Dermis microvascular lymphatic vessel endothelial cell (primary cell): ENCODE measurements around the gene CALD1. TPM values are rescaled to one million over a fixed set of nuclear protein-coding genes. Genes with fewer than 3 reads are reported as not detected.

Experiments used
- DNase-seq, 2 donors: peaks; one replicate each; pipeline versions ENCODE4 v3.0.0 to v3.0.0-alpha.2; 2010; ENCODE audit warnings: low read depth in 2 of 2
- total RNA-seq: library from RNA; depleted of rRNA; stranded (reverse); fragments of >200 nt; gene quantifications from 2 replicates; pipeline ENCODE4 v1.2.1, GENCODE V29; 2014

CALD1 gene
- total RNA-seq, 1 donor from 2014 or later = 229 TPM

DNA sequence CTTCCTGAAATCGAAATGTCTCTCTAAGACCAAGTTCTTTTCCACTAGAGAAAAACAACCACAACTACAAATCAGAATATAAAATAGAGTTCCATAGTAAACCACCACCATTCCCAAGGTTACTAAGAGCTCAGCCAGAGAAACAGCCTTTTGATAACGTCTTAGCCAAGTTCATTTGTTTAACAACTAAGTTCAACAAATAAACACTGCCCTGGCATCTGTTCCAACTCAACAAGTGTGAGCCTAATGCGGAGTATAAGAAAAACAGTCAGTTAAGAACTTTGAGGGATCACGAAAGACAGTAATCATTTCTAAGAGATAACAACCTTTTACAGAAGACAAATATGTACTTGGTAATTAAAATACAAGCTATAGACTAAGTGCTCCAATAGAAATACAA, 77.3 kb downstream of the CALD1 start:
- DNase-seq = no peak

DNA sequence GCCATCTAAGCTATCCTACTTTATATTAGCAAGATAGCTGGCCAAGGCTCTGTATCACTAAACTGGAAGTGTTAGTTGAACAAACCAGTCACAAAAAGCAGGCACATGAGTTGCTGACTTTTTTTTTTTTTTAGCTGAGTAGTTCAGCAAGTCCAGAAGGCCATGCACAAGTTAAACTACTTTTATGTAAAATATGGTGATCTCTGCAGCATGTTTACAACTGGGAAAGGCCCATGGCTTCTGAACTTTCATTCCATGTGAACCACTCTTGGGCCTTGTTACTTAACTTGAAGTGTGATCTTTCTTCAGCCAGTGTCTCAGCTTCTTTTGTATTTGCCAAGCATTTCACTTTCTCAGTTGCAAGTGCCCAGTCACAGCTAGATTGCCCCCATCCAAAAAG, 78.5 kb downstream of the CALD1 start:
- DNase-seq = no peak

DNA sequence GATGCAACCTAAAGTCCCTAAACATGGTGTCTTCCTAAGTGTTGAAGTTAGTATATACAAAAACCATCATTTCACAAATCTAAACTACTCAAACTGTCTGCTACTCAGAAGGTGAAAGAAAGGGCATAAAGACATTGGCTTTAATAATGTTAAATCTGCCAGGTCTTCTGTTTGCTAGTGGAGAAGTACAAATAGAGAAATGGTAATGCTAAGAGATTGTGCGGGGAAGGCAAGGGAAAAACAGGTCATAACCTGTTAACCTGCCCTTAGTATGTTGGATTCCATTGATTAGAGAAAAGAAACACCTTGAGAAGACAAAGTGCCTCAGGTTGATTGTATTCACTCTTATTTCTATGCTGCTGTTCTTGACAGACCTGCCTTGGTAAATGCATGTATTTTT, 80.3 kb downstream of the CALD1 start:
- DNase-seq = no peak

DNA sequence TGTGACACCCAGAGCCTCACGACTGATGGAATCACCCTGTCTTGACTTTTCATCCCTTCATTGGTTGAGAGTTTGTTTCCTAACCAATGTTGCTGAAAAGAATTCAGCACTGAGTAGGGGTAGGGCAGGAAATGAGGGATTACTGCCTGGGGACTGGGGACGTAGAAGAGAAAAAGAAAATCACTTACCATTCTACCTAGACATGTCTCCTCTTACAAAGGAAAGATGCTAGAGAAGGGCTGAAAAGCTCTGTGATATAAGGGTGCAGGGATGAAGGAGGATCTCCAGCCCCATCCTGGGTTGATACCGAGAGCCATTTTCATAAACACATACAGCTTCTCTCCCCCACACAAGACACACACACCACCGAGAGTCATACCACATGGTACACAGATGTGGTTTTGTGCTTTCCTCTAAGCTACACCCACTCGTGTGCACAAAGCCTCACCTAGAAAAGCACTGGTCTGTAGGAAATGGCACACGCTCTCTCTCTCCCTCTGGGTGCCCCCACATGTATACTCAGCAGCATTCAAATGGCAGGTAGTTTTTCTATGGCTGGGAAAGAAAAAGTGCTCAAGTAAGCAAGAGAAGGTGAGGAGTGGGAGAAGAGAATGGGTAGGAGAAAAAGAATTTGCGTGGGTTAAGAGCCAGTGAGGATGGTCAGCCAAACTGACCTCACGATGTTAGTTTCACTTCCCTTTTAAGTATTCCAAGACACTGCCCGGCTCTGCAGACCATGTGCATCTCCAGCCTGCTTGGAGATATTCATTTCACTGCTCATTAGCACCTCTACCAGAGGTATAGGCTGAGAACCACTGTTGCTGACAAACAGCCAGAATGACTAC, 85.8 kb downstream of the CALD1 start:
- DNase-seq = no peak

DNA sequence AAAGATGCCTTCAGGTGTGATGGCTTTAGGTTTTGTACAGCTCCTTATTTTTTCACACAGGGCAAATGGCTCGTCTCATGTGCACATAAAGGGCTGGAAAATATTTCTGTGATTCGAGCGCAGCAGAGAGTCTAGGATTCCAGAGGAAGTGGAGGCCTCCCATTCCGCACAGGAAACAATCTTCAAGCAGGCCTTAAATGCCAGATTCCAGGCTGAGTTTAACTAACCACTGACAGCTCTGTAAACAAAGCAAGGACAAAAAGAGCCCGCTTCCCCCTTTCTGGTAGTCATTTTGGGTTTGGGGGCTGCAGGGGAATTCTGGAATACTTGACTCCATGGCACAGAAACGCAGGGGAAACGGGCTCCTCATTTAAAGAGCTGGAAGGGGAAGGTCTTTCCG, 87.2 kb downstream of the CALD1 start:
- DNase-seq = peak in 1 of 2 donors; percentile 74

DNA sequence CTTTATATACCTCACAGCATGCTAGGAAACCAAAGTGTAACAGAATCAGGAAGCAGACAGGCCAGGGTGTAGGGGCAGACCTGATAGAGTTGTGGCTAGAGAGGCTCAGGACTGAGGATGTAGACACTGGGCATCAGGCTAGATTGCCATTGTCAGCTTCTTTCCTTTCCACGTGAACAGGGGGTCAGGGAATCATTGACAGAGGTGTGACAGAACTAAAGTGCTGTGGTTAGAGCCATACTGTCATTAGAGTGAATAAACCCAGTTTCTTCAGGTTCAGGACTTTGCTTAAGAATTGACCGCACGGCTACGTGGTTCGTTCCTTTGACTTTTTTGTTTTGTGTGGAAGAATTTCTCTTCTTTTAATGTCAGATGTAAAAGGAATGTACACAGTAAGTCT, 90.7 kb downstream of the CALD1 start:
- no peak for DNase-seq

DNA sequence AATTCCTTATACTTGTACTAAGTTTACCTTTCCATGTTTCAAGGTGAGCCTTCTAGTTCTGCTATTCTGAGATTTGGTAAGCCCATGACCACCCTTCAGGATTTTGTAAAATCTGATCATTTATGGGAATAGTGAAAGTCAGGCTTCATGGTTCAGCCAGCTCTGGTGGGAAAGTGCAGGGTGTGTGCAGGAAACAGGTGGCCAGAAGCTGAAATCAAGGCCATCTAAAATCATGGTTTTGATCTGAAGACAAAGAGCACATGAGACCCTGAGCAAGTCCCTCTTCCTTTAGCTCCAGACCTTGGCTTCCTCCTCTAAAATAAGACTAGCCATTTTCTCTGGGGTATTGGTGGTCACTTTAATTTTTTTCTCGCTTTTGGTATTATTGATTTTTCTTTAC, 91.3 kb downstream of the CALD1 start:
- peak in 1 of 2 donors; percentile 65 for DNase-seq

DNA sequence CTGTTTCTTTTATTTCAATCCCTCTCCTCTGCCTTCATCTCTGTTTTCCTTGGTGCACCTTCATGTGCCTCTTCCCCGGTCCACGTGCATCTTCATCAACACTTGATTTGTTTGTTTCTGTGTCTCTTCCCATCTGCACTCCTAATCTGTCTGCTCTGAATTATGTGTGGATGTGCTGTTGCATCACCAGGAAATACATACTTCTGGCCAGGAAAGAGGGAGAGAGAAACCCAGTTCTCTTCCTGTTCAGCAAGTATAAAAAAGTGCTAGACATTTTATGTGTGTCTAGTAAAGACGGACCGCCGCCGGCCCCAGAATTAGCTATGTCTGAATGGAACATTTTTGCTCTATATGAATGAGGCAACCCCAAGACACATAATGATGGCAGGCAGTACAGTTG, 93.8 kb downstream of the CALD1 start:
- peak; percentile 68 to 80 for DNase-seq

DNA sequence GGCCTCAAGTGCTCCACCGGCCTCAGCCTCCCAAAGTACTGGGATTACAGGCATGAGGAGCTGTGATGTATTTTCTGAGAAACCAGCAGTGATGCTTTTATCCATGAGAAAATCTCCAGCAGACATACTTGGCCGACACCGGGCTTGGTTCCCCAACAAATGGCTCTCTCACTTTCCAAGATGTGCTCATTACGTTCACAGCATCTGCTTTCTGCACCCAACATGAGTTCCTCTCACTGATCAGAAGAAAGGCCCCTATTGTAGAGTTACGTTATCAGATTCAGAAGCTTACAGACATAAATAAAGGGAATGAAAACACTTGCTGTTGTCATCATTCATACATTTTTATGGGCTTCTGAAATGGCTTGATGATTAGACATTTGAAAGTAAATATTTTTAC, 95.0 kb downstream of the CALD1 start:
- no peak for DNase-seq

DNA sequence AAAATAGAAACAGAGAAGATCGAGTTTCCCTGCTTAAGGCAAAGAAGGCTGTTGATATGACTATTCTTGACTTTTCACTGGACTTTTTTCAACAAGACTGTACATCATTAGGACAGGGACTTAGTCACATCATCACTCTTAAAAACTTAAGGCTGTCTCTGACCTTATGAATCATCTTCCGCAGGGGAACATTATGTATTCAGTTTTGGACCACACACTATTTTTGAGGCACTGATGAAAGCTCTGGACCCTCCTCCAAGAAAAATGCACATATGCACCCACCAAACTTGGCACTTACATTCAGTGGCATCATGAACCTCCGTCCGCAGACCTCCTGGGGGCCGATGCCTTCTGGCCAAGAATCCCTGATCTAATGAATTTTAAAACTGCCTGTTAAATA, 96.4 kb downstream of the CALD1 start:
- DNase-seq = no peak

DNA sequence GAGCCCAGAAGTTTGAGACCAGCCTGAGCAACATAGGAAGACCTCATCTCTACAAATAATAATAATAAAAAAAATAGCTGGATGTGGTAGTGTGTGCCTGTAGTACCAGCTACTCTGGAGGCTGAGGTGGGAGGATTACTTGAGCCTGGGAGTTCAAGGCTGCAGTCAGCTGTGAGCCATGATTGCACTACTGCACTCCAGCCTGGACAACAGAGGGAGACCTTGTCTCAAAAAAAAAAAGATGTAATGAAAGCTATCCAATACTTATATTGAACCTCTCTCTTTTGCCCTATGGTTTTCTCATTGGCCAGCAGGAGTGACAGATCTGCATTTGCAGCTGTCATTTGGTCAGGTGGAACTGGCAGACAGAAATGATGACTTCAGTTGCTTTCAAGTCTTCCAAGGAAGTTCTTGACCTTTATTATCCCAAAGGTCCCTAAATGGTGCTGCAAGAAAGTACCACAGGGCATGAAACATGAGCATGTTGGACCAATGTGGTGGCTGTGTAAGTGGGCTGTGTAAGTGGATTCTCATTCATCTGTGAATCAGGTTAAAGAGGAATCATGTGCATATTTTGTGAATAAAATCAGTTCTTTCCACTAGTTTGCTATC, 99.4 kb downstream of the CALD1 start:
- DNase-seq = no peak

DNA sequence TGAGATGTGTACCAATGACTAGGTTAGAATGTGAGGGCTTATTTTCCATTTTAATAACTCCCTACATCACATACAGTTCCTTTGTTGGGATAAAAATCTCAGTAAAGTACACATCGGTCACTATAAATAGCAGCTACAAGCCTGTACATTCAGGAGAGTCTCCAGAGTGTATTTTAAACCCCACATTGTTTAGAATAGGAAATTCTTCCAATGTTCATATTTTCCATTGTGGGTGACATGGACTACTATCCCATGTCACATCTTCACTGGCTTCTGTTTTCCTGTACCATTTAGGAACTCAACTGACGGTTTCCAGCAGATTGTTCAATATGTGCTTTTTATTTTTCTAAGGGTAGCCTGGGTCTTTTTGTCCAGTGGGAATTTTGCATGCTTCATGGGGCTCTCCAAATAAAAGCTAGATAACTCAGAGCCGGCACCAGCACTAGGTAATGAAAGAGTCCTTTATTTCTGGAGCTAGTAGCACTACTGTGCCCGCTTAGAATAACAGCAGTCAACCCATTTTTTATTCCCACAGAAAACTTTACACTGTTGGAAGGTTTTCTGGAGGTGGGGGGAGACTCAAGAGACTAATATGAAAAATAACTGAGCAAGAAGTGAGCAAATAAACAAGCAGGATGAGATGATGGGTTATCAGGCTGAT, 100.5 kb downstream of the CALD1 start:
- peak; percentile 63 to 71 for DNase-seq

DNA sequence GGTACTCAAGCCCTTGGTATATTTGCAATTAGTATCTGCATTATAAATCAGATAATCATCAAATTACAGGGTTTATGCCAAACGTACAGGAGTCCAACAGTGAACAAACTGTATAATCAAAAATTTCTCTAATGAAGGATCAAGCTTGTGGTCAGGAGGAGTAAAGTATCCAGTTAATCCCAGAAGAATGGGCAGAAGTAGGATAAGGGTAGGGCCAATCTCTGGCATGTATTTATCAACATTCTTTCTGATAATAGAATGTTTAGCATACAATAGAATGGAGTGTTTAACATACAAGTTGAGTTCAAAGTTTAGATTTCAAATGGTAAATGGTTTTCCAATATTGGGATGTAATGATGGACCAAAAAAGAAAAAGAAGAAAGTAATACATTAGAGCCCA, 103.0 kb downstream of the CALD1 start:
- no peak for DNase-seq

DNA sequence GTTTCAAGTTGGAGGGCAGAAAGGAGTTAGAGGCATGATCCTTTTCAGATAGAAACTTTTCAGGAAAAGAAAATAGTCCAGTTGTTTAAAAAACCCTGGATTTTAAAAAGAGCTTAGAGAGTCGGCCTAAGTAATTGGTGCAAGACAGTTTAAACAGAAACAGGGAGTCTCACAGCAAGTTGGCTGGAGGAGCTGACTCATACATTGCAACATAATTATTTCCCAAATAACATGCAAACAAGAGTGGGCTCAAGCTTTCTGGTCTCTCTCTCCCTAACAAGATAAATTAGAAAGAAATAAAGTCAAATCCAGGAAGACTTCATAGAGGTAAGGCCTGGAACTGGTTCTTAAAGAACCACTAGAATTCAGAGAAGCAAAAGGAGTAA, 106.5 kb downstream of the CALD1 start:
- DNase-seq = peak in 1 of 2 donors; percentile 50

DNA sequence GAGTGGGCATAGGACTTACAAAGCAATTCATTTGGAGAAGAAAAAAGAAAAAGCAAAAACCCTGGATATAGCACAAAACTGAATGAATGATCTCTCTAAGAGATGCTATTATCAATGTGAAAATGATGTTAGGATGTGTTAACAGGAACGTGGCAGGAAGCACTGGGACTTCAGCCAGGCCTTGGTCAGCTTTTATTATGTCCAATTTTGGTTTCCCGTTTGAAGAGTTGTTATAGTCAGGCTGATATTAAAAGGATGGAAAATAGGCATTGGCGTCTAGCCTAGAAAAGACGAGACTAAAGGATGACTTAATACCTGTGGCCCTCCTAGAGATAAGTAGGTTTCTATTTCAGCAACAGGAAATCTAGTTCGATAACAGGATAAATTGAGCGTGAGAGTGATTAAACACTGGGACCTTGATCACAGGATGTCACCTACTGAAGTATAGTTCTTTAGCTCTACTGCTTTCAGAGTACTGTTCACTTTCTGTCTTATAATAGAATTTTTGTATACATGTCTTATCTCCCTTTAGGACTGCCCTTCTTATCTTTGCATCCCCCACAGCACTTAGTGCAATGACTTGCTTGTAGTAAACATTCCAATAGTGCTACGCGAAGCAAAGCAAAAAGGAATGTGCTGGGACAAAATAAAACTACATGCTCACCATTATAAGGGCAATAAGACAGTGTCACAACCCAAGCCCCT, 107.1 kb downstream of the CALD1 start:
- DNase-seq = peak; percentile 91 to 92

DNA sequence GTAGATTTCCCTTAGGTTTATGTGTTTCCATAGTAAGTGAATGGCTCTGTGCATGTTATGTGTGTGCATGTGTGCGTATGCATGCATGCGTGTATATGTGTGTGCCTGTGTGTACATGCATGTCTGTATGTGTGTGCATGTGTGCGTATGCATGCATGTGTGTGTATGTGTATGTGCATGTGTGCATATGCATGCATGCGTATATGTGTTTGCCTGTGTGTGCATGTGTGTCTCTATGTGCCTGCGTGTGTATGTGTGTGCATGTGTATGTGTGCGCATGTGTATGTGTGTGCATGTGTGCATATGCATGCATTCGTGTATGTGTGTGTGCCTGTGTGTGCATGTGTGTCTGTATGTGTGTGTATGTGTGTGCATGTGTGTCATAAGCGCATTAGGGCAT, 108.1 kb downstream of the CALD1 start:
- no peak for DNase-seq

DNA sequence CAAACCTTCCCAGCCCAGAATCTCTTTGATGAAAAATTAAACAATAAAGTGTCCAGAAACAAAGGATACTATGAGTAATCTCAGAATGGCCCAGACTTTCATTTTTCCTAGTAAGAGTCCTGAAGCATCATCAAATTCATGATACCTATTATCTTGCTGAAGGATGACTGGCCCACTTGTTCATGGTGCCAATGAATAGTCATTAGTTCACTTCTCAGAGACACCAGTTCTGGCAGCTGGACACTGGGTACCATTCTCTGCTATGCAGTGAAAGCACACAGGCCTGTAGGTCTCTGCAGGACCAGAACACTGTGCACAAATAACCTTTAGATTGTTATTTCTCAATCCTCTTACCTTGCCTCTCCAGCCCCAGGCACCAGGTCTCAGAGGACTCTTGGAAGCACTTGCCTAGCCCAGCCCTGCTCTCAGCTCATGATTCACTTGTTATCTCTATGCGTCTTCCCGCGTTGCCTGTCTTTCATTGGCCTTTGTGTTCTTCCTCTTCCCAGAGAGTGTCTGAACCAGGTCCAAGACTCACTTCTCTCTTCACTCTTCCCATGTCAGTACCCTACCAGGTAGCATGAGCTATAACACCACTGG, 108.8 kb downstream of the CALD1 start:
- DNase-seq = no peak

DNA sequence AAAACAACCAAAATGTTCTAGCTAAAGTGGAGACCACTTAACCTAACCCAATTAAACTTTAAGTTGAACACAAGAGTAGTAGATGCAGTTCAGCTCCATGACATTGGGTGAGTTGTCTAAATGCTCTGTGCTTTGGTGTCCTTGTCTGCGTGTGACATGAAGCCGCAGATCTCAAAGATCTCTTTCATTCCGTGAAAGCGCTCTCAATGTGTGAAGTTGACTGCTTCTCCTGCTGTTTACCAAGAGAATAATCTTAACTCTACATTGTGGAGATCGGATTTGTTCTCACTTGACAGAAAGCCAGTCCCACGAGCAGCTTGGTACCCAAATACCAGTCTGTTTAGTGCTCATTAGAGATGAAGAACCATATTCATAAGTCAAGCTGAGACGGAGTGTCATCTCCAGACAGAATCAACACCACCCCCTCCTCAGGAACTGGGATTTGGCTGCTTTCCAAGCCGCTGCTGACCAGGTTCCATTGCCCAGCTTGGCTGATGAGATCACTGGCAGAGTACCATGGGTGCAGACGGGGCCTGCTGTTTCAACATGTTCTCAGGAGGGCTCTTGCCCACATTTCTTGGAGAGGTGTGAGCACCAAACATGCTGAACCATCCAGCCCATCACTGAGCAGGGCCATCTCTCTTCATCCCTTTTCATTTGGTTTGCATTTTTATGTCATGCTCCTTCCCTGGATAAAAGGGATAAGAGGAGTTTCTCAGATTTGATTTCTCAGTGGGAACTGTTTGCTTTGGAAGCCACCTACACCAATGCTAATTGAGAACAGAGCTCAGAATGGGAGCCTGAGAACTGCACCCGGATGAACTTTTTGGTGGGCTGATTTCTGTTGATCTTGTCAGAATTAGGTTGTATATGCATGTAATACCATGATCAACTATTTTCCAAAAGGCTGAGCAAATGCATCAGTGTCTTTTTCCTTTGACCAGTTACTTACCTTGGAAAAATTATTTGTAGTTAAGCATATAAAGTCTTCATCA, 111.1 kb downstream of the CALD1 start:
- DNase-seq = peak in 1 of 2 donors; percentile 81

DNA sequence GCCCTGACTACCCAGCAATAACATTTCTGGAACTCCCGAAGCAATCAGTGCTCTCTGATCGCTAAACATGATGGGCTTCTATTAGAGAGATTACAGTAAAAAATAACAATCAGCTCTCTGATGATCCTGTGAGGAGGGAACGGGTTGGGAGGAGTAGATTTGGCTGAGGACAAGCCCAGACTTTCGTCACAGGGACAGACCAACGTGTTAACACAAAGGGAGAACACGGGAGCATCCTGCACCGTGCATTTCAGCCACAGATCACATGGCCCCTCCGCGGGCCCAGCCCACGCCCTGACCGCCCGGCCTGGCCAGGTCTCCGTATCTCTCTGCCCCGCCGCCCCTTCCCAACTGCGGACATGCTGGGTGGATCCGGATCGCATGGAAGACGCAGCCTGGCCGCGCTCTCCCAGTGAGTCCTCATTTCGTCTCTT, 111.8 kb downstream of the CALD1 start:
- peak; percentile 68 to 98 for DNase-seq
